Activated T-cell treated with anti-CD3 and anti-CD28 coated beads, Interleukin-2, amount 50 U/mL, for 24 hours (primary cell): Measurements from ENCODE around the gene CYP4X1.
"Not testable (repeated sequence)": the region's sequence is repeated elsewhere in the genome, so short reads cannot be mapped to it uniquely, and the experiment has no call there.

ENCODE experiments used
- DNase-seq: peaks from one replicate; pipeline ENCODE4 v3.0.0-alpha.2; 2020
- H3K27ac Mint-ChIP-seq: 2 replicates; pipeline ENCODE4 v1.8.0; 2020; ENCODE audit warnings: mild to moderate bottlenecking, mixed read lengths
- H3K27me3 Mint-ChIP-seq: 2 replicates; pipeline ENCODE4 v1.8.0; 2020; ENCODE audit warnings: mixed read lengths
- H3K36me3 Mint-ChIP-seq: 2 replicates; pipeline ENCODE4 v1.8.0; 2020; ENCODE audit warnings: low read depth, mixed read lengths
- H3K4me1 Mint-ChIP-seq: 2 replicates; pipeline ENCODE4 v1.8.0; 2020; ENCODE audit warnings: low read depth, mixed read lengths
- H3K4me3 Mint-ChIP-seq: 2 replicates; pipeline ENCODE4 v1.8.0; 2020; ENCODE audit warnings: mild to moderate bottlenecking, moderate library complexity, mixed read lengths
- H3K9me3 Mint-ChIP-seq: 2 replicates; pipeline ENCODE4 v1.8.0; 2020; ENCODE audit warnings: mixed read lengths

Gene CYP4X1, protein sequence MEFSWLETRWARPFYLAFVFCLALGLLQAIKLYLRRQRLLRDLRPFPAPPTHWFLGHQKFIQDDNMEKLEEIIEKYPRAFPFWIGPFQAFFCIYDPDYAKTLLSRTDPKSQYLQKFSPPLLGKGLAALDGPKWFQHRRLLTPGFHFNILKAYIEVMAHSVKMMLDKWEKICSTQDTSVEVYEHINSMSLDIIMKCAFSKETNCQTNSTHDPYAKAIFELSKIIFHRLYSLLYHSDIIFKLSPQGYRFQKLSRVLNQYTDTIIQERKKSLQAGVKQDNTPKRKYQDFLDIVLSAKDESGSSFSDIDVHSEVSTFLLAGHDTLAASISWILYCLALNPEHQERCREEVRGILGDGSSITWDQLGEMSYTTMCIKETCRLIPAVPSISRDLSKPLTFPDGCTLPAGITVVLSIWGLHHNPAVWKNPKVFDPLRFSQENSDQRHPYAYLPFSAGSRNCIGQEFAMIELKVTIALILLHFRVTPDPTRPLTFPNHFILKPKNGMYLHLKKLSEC

GRCh38 chr1:47023268-47024140 lies at the start of gene CYP4X1:
TSS of gene CYP4X1 (plus strand) at chr1:47023669. CDS start at chr1:47023818, 149 bp downstream.
- Mint-ChIP-seq H3K27me3 (peaks cover 45% of the 10 kb centered on the region), H3K36me3 (no peaks in the 10 kb centered on the region), H3K4me3 (no peak within 1 kb of the TSS), H3K27ac (no peak within 1 kb of the TSS), H3K4me1 (no peaks in the 10 kb centered on the region), H3K9me3 (no peaks in the 10 kb centered on the region)
- DNase-seq = no peak

DNA sequence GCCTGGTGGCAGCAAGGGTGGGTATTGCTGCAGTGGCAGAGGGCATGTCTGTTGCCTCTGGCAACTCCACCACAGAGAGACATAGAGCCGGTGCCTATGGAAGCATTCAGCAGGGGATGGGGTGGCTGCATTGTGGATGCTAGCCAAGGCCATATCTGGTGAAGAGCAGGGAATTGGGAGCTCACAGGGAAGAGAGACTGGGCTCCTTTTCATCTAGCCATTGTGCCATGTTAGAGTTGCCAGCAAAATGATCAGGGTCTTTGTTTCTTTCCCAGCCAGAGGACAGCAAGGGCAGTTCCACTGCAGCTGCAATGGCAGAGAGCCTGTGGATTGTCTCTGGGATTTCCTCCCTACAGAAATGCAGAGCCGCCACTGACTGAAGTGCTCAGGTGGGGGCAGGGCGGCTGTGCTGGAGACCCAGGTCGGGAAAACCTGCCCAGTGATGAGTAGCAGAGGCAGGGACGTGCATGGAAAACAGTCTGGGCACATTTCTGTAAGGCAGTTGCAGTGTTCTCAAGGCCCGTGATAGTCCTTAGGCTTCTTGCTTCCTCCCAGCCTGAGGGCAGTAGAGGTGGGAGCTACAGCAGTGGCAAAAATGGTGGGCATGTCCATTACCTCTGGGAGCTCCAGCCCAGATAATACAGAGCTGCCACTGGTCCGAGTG lies 40.2 kb upstream of the CYP4X1 start:
- DNase-seq = no peak
- Mint-ChIP-seq H3K27me3 (peaks cover 44% of the 10 kb centered on the region), H3K4me1 (no peaks in the 10 kb centered on the region), H3K9me3 (no peaks in the 10 kb centered on the region), H3K27ac (no peak overlapping the region), H3K36me3 (no peaks in the 10 kb centered on the region), H3K4me3 (no peak overlapping the region)

GRCh38 chr1:46983830-46984586 lies 39.5 kb upstream of the CYP4X1 start:
- no peaks in the 10 kb centered on the region for H3K9me3 Mint-ChIP-seq
- no peak overlapping the region for H3K4me3 Mint-ChIP-seq
- H3K27ac Mint-ChIP-seq = no peak overlapping the region
- no peak for DNase-seq
- H3K27me3 Mint-ChIP-seq = peaks cover 38% of the 10 kb centered on the region
- no peaks in the 10 kb centered on the region for H3K4me1 Mint-ChIP-seq
- H3K36me3 Mint-ChIP-seq = no peaks in the 10 kb centered on the region

DNA sequence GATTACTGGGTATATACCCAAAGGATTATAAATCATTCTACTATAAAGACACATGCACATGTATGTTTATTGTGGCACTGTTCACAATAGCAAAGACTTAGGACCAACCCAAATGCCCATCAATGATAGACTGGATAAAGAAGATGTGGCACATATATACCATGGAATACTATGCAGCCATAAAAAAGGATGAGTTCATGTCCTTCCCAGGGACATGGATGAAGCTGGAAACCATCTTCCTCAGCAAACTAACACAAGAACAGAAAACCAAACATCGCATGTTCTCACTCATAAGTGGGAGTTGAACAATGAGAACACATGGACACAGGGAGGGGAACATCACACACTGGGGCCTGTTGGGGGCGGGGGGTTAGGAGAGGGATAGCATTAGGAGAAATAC lies 32.9 kb upstream of the CYP4X1 start:
- DNase-seq, H3K36me3 Mint-ChIP-seq, H3K27ac Mint-ChIP-seq, H3K9me3 Mint-ChIP-seq, H3K4me3 Mint-ChIP-seq, H3K4me1 Mint-ChIP-seq: not testable (repeated sequence)
- H3K27me3 Mint-ChIP-seq = peaks cover 14% of the 10 kb centered on the region

DNA sequence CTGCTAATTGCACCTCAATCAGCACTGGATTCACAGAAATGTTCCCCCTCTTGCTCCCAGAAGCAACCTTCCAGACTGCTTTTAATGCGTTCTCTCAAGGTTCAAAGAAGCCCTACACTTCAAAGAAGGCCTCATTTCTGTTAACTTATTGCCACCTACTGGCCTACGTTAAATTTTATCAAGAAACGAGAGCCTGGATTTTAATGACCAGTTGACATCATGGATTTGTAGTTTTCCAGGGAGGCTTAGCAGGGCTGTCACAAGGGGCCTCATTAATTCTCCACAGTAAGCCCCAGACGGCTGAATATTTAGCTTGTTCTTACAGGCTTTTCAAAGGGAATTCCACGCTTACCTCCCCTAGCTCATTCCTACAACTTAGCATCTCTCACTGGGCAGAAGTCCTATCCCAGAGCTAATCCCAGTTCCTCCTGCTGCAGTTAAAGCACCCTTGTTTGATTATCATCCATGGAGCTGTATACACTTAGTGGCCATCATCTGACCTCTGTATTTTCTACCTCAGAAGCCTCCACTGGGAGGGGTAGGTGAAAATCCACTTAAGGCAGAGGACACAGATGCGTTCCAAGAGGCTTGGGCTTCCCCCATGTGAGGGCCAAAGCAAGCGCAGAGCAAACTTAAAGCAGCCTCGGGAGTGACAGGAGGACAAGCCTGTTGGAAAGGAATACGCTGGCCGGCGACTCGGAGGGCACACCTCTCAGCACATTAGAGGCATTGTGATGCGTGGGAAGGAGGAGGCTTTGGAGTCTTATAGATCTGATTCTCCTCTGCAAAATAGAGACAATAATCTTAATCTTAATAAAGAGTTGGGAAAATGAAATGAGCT lies 32.2 kb upstream of the CYP4X1 start:
- DNase-seq = no peak
- no peaks in the 10 kb centered on the region for H3K36me3 Mint-ChIP-seq
- peaks cover 16% of the 10 kb centered on the region for H3K27me3 Mint-ChIP-seq
- H3K9me3 Mint-ChIP-seq = no peaks in the 10 kb centered on the region
- H3K4me3 Mint-ChIP-seq = no peak overlapping the region
- H3K4me1 Mint-ChIP-seq = no peaks in the 10 kb centered on the region
- no peak overlapping the region for H3K27ac Mint-ChIP-seq

DNA sequence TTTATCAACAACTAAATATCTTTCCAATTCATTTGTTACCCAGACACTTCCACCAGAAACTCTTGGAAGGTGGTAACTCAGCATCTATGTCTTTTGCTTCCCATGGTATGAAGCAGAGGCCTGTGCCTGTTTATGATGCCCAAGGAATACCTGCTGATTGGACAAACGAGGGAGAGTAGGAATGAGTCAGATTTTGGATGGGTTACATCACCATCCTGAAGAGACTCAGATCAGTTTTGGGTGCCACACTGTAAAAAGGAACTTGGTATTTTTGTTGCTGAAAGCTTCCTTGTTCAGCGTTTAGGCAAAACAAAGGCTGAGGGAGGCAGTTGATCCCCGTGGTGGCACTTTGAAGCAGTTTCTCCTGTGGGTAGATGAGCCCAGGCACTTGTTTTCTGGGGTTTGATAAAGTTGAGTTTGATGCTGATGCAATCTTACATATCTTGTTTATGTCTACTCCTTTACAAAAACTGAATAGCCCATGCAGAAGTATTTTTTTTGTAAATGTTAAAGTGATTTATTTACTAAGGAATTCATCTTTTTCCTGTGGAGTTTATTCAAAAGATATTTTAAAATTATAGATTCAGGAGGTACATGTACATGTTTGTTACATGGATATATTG lies 26.7 kb upstream of the CYP4X1 start:
- Mint-ChIP-seq H3K9me3 (no peaks in the 10 kb centered on the region), H3K27me3 (peaks cover 43% of the 10 kb centered on the region), H3K36me3 (no peaks in the 10 kb centered on the region), H3K4me1 (no peaks in the 10 kb centered on the region), H3K27ac (no peak overlapping the region), H3K4me3 (no peak overlapping the region)
- no peak for DNase-seq

DNA sequence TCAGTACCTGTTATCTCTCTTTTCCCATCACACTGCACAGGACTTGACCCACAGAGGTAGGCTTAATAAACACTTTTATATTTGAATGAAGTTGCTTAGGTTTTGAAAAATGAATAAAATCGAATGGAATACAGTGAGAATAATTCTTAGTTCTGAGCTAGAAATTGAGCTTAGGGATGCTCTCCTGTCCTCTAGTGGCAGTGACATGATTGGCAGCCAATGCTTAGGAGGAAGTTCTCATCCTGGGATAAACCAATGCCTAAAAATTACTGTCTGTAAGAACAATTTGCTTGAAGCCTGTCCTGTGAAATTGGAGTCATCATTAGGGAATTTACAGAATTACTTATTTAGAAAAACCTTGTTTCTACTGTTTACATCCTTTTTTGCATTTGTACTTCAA lies 21.3 kb upstream of the CYP4X1 start:
- Mint-ChIP-seq H3K27me3 (peaks cover 75% of the 10 kb centered on the region), H3K4me3 (no peak overlapping the region), H3K27ac (no peak overlapping the region), H3K9me3 (no peaks in the 10 kb centered on the region), H3K4me1 (no peaks in the 10 kb centered on the region), H3K36me3 (no peaks in the 10 kb centered on the region)
- no peak for DNase-seq

DNA sequence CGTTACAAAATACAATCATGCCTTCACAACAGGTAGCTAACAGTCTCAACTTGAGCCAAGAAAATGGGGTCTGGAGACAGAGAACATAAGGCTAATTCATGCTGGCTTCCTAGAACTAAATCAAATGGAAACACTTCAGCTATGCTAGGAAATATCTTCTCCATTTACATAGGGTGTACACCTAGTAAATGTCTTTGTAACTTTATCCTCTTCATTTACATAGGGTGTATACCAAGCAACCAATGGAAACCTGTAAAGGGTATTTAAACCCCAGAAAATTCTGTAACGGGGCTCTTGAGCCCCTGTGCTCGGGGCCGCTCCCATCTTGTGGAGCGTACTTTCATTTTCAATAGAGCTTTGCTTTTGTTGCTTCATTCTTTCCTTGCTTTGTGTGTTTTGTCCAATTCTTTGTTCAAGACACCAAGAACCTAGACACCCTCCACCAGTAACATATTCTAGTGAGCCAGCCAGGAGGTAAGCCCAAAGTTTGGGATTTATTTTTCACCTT lies 19.5 kb upstream of the CYP4X1 start:
- Mint-ChIP-seq H3K27ac (no peak overlapping the region), H3K9me3 (no peaks in the 10 kb centered on the region)
- no peak for DNase-seq

GRCh38 chr1:47006437-47006836 lies 17.0 kb upstream of the CYP4X1 start:
- not testable (repeated sequence) for H3K9me3 Mint-ChIP-seq, DNase-seq, H3K4me1 Mint-ChIP-seq, H3K36me3 Mint-ChIP-seq, H3K27ac Mint-ChIP-seq, H3K4me3 Mint-ChIP-seq
- H3K27me3 Mint-ChIP-seq = peaks cover 63% of the 10 kb centered on the region

More for the DNA sequence above, 19.5 kb upstream of the CYP4X1 start:
- Mint-ChIP-seq H3K36me3 (no peaks in the 10 kb centered on the region), H3K27me3 (peaks cover 75% of the 10 kb centered on the region), H3K4me3 (no peak overlapping the region), H3K4me1 (no peaks in the 10 kb centered on the region)

GRCh38 chr1:47013293-47013692 lies 10.2 kb upstream of the CYP4X1 start:
- DNase-seq = no peak
- H3K27me3 Mint-ChIP-seq = peaks cover 15% of the 10 kb centered on the region
- H3K4me3 Mint-ChIP-seq = no peak overlapping the region
- no peak overlapping the region for H3K27ac Mint-ChIP-seq
- H3K4me1 Mint-ChIP-seq = no peaks in the 10 kb centered on the region
- H3K36me3 Mint-ChIP-seq = no peaks in the 10 kb centered on the region
- H3K9me3 Mint-ChIP-seq = no peaks in the 10 kb centered on the region

DNA sequence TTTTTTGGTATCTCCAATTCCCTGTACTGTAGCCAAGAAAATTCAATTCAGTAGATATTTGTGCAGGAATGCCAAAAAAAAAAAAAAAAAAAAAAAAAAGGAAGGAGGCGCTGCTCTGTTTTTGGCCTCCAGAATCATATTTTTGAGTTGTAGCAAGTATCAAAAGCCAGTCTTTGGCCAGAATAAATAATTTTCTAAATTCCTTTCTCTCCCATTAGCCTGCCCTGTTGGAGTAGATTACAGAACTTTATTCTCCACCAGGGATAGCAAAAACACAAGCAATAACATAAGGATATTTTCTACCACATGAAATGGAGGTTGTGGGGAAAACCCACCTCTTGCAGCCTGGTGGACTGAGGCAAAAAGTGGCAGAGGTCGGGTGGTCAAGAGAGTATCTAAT lies 2.4 kb upstream of the CYP4X1 start:
- Mint-ChIP-seq H3K9me3 (no peaks in the 10 kb centered on the region), H3K4me1 (no peaks in the 10 kb centered on the region), H3K36me3 (no peaks in the 10 kb centered on the region), H3K4me3 (no peak overlapping the region), H3K27ac (no peak overlapping the region), H3K27me3 (peaks cover 47% of the 10 kb centered on the region)
- DNase-seq = no peak

GRCh38 chr1:47024141-47024801 lies 802 bp downstream of the CYP4X1 start:
- DNase-seq = no peak
- H3K27me3 Mint-ChIP-seq = peaks cover 47% of the 10 kb centered on the region
- H3K27ac Mint-ChIP-seq = no peak overlapping the region
- no peaks in the 10 kb centered on the region for H3K9me3 Mint-ChIP-seq
- H3K36me3 Mint-ChIP-seq = no peaks in the 10 kb centered on the region
- H3K4me1 Mint-ChIP-seq = no peaks in the 10 kb centered on the region
- H3K4me3 Mint-ChIP-seq = no peak overlapping the region
